CD4-positive, alpha-beta T cell treated with Interleukin-12 subunit alpha and Interleukin-12 subunit beta, for 1 hour (primary cell): ENCODE measurements around the gene CAPNS1.
"Not testable (repeated sequence)": the region's sequence is repeated elsewhere in the genome, so short reads cannot be mapped to it uniquely, and the experiment has no call there.

Experiments used
- DNase-seq: peaks from one replicate; pipeline ENCODE4 v3.0.0-alpha.2; 2020

CAPNS1 gene

DNA sequence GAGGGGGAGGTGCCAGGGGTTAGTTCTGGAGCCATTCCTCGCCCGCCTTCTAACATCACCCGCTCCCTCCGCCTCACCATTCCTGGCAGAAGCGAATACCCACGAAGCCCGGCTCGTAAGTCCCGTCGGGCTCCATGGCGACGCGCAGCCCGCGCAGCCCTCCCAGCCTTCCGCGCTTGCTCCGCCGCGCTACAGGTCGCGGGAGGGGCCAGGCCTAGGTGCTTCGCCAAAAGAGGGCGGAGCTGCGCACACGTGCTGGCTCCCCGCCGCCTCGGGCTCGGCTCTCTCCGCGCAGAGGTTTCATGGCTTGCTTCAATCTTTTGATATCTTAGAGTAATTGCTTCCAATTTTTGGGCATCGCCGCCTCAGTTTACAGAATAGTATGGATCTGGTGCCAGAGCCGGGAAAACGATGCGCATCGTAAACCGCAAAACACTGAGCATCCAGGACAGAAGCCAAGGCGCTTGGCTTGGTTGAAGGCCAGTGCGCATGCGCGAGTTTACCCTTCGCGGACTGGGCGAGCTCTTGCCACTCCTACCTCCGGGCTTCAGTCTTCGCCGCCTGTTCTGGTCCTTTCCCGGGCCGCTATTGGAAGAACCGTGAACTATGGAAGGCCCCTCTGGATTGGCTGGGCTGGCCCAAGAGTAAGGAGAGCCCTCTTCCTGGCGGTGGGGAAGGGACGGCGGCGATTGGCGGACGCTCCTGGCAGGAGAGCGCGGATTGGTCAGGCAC lies 25.0 kb upstream of the CAPNS1 start, which contains the start of gene POLR2I:
Gene POLR2I (minus strand): TSS at position 155 of the 732 bp plus-strand sequence. CDS start 19 bp downstream, at position 136.
- peak; percentile 100 for DNase-seq

DNA sequence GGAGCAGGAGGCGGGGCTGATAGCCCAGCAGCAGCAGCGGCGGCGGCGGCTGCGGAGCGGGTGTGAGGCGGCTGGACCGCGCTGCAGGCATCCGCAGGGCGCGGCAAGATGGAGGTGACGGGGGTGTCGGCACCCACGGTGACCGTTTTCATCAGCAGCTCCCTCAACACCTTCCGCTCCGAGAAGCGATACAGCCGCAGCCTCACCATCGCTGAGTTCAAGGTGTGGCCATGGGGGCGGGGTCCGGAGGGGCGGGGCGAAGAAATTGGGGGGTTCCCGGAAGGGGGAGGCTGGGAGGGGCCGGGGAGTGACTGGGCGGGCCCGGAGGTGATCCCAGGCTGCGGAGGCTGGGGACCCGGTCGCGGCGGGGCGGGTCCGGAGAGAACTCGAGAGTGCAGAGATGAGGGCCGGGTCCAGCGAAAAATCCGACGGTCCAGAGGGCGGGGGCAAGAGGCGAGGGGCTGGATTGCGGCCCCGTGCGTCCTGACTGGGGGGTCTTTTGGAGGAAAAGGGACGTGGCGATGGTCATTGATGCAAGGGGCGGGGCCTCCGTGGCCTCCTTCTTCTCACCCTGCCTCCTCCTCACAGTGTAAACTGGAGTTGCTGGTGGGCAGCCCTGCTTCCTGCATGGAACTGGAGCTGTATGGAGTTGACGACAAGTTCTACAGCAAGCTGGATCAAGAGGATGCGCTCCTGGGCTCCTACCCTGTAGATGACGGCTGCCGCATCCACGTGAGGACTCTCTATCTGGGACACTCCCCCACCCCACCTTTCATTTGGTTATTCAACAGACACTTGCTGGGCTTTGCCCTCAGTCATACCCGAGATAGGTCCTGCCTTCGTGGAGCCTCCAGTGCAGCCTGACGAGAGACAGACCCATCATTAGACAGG lies 24.2 kb upstream of the CAPNS1 start, which contains the start of gene TBCB:
Gene TBCB (plus strand): TSS at position 16 of the 891 bp plus-strand sequence. CDS start 93 bp downstream, at position 109.
- DNase-seq: peak; percentile 91

DNA sequence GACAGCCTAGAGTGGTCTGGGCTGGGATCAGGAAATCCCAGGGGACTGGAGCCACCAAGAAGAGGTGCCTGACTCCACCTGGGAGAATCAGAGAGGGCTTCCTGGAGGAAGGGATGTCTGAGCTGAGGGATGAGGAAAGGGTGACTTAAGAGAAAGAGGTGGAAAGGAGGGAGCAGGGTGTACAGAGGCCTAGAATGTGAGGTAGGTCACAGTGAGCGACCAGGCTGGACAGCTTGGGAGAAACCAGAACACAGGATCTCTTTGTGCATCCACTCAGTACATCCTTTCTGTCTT lies 23.6 kb upstream of the CAPNS1 start:
- DNase-seq: no peak

DNA sequence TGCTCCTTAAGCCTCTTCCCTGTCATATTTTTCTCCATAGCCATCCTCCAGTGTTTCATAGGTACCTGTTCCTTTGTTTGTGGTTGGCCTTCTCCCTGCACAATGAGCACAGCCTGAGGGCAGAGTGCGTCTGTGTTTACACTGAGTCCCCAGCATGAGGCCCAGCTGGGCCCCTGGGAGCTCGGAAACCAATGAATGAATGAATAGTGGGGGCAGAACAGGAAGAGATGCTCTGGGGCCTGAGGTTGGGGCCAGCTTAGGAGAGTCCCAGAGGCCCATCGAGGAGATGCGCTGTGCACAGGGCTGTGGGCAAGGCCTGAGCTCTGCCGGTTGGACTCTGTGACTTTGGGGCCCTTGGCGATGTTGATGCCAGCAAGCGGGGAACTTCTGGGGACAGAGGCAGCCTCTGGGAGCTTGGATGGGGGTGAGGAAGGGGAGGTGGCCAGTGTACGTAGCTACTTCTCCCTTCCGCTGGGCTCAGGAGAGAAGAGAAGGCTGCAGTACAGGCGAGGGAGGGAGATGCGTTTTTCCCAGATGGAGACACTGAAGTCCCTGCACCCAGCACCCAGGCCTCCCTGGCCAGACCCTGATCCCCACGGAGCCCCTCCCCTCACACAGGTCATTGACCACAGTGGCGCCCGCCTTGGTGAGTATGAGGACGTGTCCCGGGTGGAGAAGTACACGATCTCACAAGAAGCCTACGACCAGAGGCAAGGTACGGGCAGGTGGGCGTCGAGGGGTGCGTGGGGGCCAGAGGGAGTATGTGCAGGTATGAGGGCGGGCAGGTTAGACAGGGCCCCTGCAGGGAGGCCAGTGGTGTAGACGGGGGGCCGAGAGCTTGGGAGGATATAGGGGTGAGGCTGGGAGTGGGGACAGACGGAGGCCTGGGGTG lies 19.5 kb upstream of the CAPNS1 start:
- no peak for DNase-seq

DNA sequence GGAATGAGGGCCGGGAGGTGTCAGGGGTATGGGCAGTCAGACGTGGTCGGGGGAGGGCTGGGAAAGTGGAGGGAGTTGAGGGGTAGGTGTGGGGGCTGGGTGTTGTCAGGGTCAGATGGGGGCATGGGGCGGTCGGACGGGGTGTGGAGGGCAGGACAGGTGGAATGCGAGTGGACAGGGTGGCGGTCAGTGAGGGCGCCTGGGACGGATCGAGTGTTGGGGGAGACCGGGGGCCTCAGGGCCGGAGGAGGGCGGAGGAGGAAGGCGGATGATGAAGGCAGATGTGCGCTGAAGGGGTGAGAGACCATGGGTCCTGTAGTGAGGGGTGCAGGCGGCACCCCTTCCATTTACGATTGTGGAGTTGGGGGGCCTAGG lies 18.9 kb upstream of the CAPNS1 start:
- no peak for DNase-seq

DNA sequence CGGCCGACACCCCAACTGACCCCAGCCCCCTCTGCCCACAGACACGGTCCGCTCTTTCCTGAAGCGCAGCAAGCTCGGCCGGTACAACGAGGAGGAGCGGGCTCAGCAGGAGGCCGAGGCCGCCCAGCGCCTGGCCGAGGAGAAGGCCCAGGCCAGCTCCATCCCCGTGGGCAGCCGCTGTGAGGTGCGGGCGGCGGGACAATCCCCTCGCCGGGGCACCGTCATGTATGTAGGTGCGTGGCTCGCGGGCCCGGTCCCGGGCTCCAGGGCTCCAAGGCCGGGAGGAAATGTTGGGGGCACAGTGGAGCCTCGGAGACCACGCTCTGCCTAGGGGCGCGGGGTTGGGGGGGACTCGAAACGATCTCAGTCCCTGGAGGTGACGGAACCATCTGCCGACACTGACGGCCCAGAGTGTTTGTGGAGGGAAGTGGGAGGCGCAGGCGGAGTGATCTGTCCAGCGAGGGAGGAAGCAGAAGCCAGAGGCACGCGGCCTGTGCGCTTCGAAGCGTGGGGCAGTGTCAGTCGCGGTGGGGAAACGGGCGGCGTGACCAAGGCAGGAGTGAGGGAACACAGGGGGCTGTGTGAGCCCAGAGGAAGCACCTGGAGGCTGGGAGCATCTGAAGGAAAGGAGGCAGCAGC lies 18.3 kb upstream of the CAPNS1 start:
- DNase-seq: no peak

DNA sequence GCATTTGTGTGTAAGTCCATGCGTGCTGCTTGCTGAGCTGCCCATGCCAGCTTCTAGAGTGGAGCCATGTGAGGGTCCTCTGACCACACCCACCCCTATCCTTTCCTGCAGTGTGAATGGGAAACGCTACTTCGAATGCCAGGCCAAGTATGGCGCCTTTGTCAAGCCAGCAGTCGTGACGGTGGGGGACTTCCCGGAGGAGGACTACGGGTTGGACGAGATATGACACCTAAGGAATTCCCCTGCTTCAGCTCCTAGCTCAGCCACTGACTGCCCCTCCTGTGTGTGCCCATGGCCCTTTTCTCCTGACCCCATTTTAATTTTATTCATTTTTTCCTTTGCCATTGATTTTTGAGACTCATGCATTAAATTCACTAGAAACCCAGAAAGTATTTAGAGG lies 14.3 kb upstream of the CAPNS1 start:
- DNase-seq: no peak

DNA sequence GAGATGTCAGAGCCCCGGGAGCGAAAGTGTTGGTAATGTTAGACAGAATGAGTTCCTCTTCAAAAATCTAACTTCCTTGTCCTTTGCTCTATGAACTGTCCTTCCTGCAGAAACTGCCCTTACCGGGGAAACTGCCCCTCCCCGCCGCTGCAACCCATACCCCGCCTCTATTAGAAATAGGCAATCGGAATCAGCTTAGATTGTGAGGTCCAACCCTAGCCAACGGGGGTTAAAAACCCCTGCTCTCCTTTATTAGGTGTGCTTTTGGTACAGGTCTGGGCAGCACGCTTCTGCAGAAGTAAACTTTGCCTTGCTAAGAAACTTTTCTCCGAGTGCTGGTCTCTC lies 11.5 kb upstream of the CAPNS1 start:
- no peak for DNase-seq

DNA sequence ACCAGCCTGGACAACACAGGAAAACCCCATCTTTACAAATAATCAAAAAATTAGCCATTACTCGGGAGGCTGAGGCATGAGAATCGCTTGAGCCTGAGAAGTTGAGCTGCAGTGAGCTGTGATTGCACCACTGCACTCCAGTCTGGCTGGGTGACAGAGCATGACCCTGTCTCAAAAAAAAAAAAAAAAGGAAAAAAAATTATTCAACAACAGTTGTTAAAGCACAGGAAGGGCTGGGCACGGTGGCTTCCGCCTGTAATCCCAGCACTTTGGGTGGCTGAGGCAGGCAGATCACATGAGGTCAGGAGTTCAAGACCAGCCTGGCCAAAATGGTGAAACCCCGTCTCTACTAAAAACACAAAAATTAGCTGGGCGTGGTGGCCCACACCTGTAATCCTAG lies 8.6 kb upstream of the CAPNS1 start:
- peak; percentile 32 for DNase-seq

DNA sequence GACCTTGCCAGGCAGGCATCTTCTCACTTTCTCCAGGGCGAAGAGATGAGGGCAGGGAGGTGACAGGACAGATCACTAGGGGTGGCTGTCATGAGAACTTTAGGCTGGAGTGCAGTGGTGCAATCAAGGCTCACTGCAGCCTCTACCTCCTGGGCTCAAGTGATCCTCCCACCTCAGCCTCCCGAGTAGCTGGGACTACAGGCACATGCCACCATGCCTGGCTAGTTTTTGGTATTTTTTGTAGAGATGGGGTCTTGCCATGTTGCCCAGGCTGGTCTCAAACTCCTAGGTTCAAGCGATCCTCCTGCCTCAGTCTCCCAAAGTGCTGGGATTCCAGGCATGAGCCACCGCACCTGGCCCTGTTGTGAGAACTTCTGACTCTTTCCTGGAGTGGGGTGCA lies 5.0 kb upstream of the CAPNS1 start:
- not testable (repeated sequence) for DNase-seq

DNA sequence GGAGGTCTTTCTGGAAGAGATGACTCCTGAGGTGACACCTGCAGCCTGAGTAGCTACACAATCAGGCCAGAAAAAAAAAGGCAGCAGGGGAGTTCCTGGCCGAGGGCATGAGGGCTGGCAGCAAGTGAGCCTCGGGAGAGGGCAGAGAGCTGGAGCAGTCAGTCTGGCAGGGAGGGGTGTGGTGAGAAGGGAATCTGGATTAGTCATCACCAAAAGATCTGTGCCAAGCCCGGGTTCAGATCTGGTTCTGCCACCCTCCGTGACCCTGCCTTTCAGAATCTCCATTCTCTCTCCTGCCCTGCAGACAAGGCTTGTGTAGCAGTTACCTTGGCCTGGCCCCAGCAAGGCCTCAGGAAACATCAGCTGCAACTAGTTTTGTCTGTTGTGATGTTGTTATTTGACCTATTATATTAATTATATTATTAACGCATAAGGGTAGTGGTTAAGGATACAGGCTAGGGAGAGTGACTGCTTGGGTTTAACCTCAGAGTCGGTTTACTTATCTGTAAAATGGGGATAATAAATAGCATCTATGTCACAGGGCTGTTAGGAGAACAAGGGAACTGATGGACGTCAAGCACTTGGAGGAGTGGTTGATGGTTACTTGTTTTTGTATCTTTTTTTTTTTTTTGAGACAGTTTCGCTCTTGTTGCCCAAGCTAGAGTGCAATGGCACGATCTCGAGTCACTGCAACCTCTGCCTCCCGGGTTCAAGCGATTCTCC lies 2.7 kb upstream of the CAPNS1 start:
- no peak for DNase-seq

DNA sequence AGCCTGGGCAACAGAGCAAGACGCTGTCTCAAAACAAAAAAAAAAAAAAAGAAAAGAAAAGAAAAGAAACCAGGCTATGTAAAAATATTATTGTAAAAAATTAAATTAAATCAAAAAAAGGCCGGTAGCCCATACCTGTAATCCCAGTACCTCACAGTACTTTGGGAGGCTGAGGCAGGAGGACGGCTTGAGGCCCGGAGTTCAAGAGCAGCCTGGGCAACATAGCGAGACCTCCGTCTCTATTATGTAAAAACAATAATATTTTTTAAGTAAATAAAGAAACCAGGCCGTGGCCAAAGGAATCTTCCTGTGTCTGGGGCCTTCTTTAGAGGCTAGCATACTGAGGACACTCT lies 770 bp upstream of the CAPNS1 start:
- DNase-seq: no peak

DNA sequence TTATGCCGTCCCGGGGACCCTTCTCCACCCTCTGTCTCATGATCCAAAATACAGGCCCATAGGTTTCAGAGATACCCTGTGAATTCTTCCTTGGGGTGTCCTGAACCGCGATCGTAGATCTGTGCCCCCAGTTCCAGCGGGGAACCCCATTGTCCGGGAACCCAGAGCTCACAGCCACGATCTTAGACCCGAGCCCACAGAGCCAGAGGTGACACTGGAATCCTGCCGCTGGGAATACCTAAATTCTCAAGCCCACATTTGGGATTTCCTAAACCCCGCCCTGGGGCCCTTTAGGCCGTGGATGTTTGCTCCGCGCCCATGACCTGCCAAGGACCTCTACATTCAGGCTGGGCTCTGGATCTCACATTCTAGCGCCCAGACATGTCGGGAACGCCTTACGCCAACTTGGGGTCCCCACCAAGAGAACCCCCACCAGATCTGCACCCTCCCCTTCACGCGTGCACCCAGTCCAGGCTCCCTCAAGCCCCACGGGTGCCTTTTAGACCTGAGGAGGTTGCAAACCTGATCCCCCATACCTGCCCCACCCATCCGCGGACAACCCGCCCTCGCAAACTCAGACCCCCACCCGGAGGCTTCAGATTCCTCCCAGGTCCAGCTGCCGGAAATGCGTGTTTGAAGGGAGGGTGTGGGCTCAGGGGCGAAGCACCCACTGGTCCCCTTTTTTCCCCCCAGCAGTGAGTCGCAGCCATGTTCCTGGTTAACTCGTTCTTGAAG lies 605 bp downstream of the CAPNS1 start:
- DNase-seq: no peak

DNA sequence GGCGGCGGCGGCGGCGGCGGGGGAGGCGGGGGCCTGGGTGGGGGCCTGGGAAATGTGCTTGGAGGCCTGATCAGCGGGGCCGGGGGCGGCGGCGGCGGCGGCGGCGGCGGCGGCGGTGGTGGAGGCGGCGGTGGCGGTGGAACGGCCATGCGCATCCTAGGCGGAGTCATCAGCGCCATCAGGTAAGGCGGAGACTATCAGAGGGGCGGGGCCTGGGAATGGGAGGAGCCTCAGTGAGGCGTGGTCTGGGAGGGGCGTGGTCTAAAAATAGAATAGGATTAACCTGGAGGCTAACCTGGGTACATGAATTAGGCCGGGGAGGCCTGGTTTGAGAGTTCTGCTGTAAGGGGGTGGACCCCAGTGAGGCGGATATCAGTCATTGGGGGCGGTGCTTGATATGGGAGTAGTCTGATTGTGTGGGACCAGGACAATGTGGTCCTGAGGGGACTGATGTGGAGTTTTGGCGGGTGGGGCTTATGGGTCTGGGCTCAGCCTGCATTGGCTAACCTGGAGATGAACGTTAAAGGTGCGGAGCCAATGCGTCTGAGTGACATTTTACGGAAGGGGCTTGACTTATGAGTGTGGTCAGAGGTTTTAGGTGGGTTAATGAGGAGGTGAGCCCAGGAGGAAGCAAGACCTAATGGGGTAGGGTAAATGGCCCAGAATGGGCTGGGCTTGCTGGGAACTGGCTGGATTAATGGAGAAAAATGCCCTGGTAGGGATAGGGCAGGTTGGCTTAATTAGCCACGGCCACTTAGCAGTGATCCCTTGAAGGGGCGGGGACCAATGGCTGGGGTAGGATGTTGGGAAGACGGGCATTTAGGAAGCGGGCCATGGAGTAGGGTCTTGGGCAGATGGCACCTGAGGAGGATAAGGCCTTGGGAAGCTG lies 1.4 kb downstream of the CAPNS1 start:
- DNase-seq: peak; percentile 93

DNA sequence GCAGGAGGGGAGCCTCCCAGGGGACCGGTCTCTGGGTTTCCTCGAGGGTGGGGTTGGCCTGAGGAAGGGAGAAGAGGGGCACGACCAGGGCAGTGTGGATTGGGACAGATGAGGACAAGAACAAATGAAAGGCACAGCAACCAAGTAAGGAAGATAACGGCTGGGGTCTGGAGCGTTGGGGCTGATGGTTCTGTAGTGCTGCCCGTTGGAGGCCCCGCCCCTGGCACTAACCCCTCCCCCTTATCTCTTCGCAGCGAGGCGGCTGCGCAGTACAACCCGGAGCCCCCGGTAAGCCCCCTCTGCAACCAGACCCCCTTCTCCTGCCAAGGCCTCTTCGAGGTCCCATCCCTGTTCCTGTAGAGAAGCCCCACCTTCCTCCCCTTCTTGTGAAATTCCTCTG lies 2.2 kb downstream of the CAPNS1 start:
- no peak for DNase-seq

DNA sequence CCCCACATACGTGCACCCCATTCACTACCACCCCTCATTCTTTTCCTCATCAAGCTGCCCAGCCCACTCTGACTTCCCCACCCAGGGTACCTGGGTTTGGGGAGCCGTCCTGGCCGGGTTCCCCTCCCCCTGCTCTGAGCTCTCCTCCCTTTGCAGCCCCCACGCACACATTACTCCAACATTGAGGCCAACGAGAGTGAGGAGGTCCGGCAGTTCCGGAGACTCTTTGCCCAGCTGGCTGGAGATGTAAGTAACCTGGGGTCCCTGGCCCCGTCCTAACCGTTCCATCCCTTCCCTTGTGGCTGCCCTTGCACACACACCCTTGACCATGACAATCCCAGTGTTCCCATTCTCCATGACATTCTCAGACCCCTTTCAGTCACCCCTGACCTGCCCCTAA lies 2.6 kb downstream of the CAPNS1 start:
- no peak for DNase-seq

DNA sequence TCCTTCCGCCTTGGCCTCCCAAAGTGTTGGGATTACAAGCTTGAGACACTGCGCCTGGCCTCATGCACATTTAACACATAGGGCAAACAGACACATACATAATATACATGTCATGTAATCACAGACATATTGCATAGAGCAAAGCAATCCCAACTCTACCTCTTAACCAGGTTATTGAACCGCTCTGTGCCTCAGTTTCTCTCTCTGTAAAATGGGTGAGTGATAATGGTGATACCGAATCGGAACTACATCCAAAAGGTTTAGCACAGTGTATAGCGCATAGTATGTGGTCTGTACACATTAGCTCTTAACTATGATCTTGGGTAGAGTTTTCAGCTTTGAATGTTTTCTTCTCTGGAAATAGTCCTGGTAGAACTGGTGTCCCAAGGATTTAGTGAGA lies 4.8 kb downstream of the CAPNS1 start:
- no peak for DNase-seq

DNA sequence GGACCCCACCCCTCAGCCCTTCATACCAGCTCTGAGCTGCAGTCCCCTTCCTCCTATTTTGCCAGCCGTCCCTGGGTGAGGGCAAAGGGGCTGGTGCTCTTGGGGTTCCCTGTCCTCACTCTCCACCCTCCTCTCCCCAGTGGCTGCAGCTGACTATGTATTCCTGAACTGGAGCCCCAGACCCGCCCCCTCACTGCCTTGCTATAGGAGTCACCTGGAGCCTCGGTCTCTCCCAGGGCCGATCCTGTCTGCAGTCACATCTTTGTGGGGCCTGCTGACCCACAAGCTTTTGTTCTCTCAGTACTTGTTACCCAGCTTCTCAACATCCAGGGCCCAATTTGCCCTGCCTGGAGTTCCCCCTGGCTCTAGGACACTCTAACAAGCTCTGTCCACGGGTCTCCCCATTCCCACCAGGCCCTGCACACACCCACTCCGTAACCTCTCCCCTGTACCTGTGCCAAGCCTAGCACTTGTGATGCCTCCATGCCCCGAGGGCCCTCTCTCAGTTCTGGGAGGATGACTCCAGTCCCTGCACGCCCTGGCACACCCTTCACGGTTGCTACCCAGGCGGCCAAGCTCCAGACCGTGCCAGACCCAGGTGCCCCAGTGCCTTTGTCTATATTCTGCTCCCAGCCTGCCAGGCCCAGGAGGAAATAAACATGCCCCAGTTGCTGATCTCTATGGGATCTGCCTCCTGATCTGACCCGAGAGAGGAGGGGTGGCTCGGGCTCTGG lies 10.0 kb downstream of the CAPNS1 start:
- DNase-seq: no peak

DNA sequence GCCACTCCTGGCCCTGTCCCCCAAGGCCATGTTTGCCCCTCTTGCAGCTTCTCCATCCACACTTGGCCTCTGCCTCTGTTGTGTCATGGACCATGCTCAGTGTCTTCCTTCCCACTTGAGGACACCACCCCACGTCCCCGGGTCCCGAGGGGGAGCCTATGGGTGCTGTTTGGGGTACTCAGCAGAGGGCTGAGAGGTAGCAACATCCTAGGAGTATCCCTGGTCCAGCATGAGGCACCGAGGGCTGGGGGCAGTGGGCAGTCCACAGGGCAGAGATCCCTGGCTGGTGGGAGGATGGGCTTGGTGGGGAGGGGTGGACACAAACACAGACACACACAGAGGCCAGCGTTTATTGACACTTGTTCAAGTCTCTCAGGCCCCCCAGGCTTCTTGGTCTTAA lies 10.7 kb downstream of the CAPNS1 start:
- no peak for DNase-seq
